ENCODE results near the gene CUEDC1.

CUEDC1 gene

GRCh38 chr17:57955183-57955931 lies at the start of gene CUEDC1:
TSS of gene CUEDC1 (minus strand) at chr17:57955412. CDS start at chr17:57885564, 69,848 bp downstream.
- Histone ChIP-seq H3K4me3 (peak within 1 kb of the TSS; percentile 99), H3K27ac (peak within 1 kb of the TSS; percentile 95 to 100)
- peak; percentile 87 for DNase-seq (ENCODE audit: low spot score)
- peak; percentile 20 for TF ChIP-seq CTCF (IDR thresholded peaks at IDR 0.05)

GRCh38 chr17:58004060-58004459 lies 48.8 kb upstream of the CUEDC1 start:
- no peak for TF ChIP-seq CTCF (IDR thresholded peaks at IDR 0.05)
- Histone ChIP-seq H3K4me3 (peak overlapping the region; percentile 98), H3K27ac (no peak overlapping the region)
- DNase-seq (ENCODE audit: low spot score): no peak

- Histone ChIP-seq H3K4me3 (no peak overlapping the region), H3K27ac (no peak overlapping the region)
- TF ChIP-seq CTCF (IDR thresholded peaks at IDR 0.05): no peak
- no peak for DNase-seq (ENCODE audit: low spot score)
These were observed 47.8 kb upstream of the CUEDC1 start for GRCh38 chr17:58002973-58003372.

- no peak for DNase-seq (ENCODE audit: low spot score)
- H3K27ac ChIP-seq: no peak overlapping the region
- no peak overlapping the region for H3K4me3 ChIP-seq
- no peak for TF ChIP-seq CTCF (IDR thresholded peaks at IDR 0.05)
These were observed 47.1 kb upstream of the CUEDC1 start for GRCh38 chr17:58002154-58002948.

- no peak overlapping the region for H3K4me3 ChIP-seq
- DNase-seq (ENCODE audit: low spot score): no peak
- no peak overlapping the region for H3K27ac ChIP-seq
- no peak for TF ChIP-seq CTCF (IDR thresholded peaks at IDR 0.05)
These were observed 46.4 kb upstream of the CUEDC1 start for GRCh38 chr17:58001461-58002124.

- H3K27ac ChIP-seq: no peak overlapping the region
- no peak overlapping the region for H3K4me3 ChIP-seq
- no peak for DNase-seq (ENCODE audit: low spot score)
- peak; percentile 63 for TF ChIP-seq CTCF (IDR thresholded peaks at IDR 0.05)
These were observed 44.3 kb upstream of the CUEDC1 start for GRCh38 chr17:57999496-58000017.
